Measurements from ENCODE around the gene PRDM2.
A peak's percentile ranks its signal among the peaks of the same experiment; 100 is the strongest.

Gene PRDM2

GRCh38 chr1:13781907-13782633 is 82.1 kb downstream of the PRDM2 start:
- TF ChIP-seq CTCF (IDR thresholded peaks at IDR 0.05; ENCODE audit: low read depth, low read length), result no peak
- H3K4me3 ChIP-seq (ENCODE audit: low read depth, low read length), result no peak overlapping the region

- H3K4me3 ChIP-seq (ENCODE audit: low read depth, low read length), result no peak overlapping the region
- no peak for TF ChIP-seq CTCF (IDR thresholded peaks at IDR 0.05; ENCODE audit: low read depth, low read length)
Observed at GRCh38 chr1:13782634-13783360, 82.8 kb downstream of the PRDM2 start.

GRCh38 chr1:13783551-13783950 is 83.6 kb downstream of the PRDM2 start:
- H3K4me3 ChIP-seq (ENCODE audit: low read depth, low read length), result no peak overlapping the region

GRCh38 chr1:13784971-13785370 is 85.0 kb downstream of the PRDM2 start:
- peak overlapping the region; percentile 29 for H3K4me3 ChIP-seq (ENCODE audit: low read depth, low read length)
- TF ChIP-seq CTCF (IDR thresholded peaks at IDR 0.05; ENCODE audit: low read depth, low read length), result no peak

More at GRCh38 chr1:13783551-13783950, 83.6 kb downstream of the PRDM2 start:
- no peak for TF ChIP-seq CTCF (IDR thresholded peaks at IDR 0.05; ENCODE audit: low read depth, low read length)

- no peak overlapping the region for H3K4me3 ChIP-seq (ENCODE audit: low read depth, low read length)
- no peak for TF ChIP-seq CTCF (IDR thresholded peaks at IDR 0.05; ENCODE audit: low read depth, low read length)
Observed at GRCh38 chr1:13786541-13786940, 86.6 kb downstream of the PRDM2 start.

- no peak for TF ChIP-seq CTCF (IDR thresholded peaks at IDR 0.05; ENCODE audit: low read depth, low read length)
- no peak overlapping the region for H3K4me3 ChIP-seq (ENCODE audit: low read depth, low read length)
Observed at GRCh38 chr1:13788795-13789194, 88.8 kb downstream of the PRDM2 start.

Measured in WI38 (cell line).